NOMO-1 treated with dmso at 0.1 percent for 144 hours (cell line): ENCODE measurements around the gene USP34.
"Not testable (repeated sequence)": the region's sequence is repeated elsewhere in the genome, so short reads cannot be mapped to it uniquely, and the experiment has no call there.

ENCODE experiments used
- DNase-seq: peaks from one replicate; lab custom pipeline; 2025; ENCODE audit not compliant: unreplicated experiment; lab: John Stamatoyannopoulos, UW

The USP34 gene

GRCh38 chr2:61461404-61461803 lies 9.5 kb downstream of the USP34 start:
- DNase-seq: no peak

GRCh38 chr2:61460163-61460562 lies 10.7 kb downstream of the USP34 start:
- DNase-seq: no peak

GRCh38 chr2:61456746-61457420 lies 14.0 kb downstream of the USP34 start:
- no peak for DNase-seq

- no peak for DNase-seq
These were observed 14.7 kb downstream of the USP34 start for GRCh38 chr2:61456070-61456745.

GRCh38 chr2:61454972-61455371 lies 15.9 kb downstream of the USP34 start:
- DNase-seq: not testable (repeated sequence)

- no peak for DNase-seq
These were observed 16.5 kb downstream of the USP34 start for GRCh38 chr2:61454383-61454782.

- no peak for DNase-seq
These were observed 18.5 kb downstream of the USP34 start for GRCh38 chr2:61452392-61452791.

- DNase-seq: no peak
These were observed 19.7 kb downstream of the USP34 start for GRCh38 chr2:61451178-61451577.

- peak; percentile 30 for DNase-seq
These were observed 20.7 kb downstream of the USP34 start for GRCh38 chr2:61450144-61450543.

- DNase-seq: no peak
These were observed 22.7 kb downstream of the USP34 start for GRCh38 chr2:61448229-61448628.

GRCh38 chr2:61446971-61447370 lies 23.9 kb downstream of the USP34 start:
- DNase-seq: not testable (repeated sequence)

- peak; percentile 91 for DNase-seq
These were observed 27.4 kb downstream of the USP34 start for GRCh38 chr2:61443342-61444041.

GRCh38 chr2:61439241-61440002 lies 31.5 kb downstream of the USP34 start:
- no peak for DNase-seq

- DNase-seq: no peak
These were observed 32.2 kb downstream of the USP34 start for GRCh38 chr2:61438670-61439069.

- DNase-seq: no peak
These were observed 33.7 kb downstream of the USP34 start for GRCh38 chr2:61437170-61437569.

GRCh38 chr2:61436092-61436491 lies 34.8 kb downstream of the USP34 start:
- DNase-seq: no peak

GRCh38 chr2:61435291-61435690 lies 35.6 kb downstream of the USP34 start:
- no peak for DNase-seq

GRCh38 chr2:61434314-61434713 lies 36.6 kb downstream of the USP34 start:
- DNase-seq: peak; percentile 68

- no peak for DNase-seq
These were observed 37.3 kb downstream of the USP34 start for GRCh38 chr2:61433606-61434005.

GRCh38 chr2:61432990-61433389 lies 37.9 kb downstream of the USP34 start:
- DNase-seq: no peak

- DNase-seq: no peak
These were observed 39.5 kb downstream of the USP34 start for GRCh38 chr2:61431345-61431744.
